ENCODE results near the gene KLHL22.

DNA sequence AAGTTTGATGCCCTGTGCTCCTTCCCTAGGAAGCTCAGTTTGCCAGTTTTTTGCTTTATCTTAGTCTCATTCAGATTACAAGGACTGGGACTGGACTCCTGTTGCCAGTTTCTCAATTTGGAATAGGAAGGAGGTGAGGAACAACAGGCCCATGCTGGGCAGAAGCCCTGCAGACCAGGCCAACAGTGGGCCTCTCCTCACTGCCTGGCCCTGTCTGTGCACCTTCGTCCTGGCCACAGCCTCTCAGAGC, 35.5 kb upstream of the KLHL22 start:
- TF ChIP-seq, protein P1, sequence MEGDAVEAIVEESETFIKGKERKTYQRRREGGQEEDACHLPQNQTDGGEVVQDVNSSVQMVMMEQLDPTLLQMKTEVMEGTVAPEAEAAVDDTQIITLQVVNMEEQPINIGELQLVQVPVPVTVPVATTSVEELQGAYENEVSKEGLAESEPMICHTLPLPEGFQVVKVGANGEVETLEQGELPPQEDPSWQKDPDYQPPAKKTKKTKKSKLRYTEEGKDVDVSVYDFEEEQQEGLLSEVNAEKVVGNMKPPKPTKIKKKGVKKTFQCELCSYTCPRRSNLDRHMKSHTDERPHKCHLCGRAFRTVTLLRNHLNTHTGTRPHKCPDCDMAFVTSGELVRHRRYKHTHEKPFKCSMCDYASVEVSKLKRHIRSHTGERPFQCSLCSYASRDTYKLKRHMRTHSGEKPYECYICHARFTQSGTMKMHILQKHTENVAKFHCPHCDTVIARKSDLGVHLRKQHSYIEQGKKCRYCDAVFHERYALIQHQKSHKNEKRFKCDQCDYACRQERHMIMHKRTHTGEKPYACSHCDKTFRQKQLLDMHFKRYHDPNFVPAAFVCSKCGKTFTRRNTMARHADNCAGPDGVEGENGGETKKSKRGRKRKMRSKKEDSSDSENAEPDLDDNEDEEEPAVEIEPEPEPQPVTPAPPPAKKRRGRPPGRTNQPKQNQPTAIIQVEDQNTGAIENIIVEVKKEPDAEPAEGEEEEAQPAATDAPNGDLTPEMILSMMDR (conservative IDR thresholded peaks at IDR 0.05; ENCODE audit: low read length), result no peak
- TF ChIP-seq EZH2phosphoT487 (IDR thresholded peaks at IDR 0.05; ENCODE audit: borderline replicate concordance), result no peak

Data from Loucy (cell line).